AG04449 (cell line): ENCODE data around the gene METTL2A.
"Not testable (repeated sequence)": the region's sequence is repeated elsewhere in the genome, so short reads cannot be mapped to it uniquely, and the experiment has no call there.

ENCODE experiments used
- CTCF ChIA-PET: fragments of 350-600 bp; formaldehyde crosslinking; extraction: SDS; loops from one replicate; lab custom pipeline; 2021; ENCODE audit warnings: antibody characterized with exemption; lab: Yijun Ruan, JAX
- POLR2A ChIA-PET: fragments of 400-600, 350-600 bp; formaldehyde crosslinking; extraction: SDS; loops from one replicate; lab custom pipeline; 2020; ENCODE audit warnings: antibody characterized with exemption, inconsistent platforms; lab: Yijun Ruan, JAX
- DNase-seq: peaks from one replicate; pipeline ENCODE4 v3.0.0-alpha.2; 2010; ENCODE audit warnings: low read depth, low spot score
- H3K4me3 ChIP-seq: 2 replicates; pipeline ENCODE4 v1.5.1; 2011; ENCODE audit warnings: low read depth, mild to moderate bottlenecking, control low read depth, low read length
- CTCF ChIP-seq: IDR thresholded peaks from one replicate; pipeline ENCODE4 v1.5.1; 2011; ENCODE audit warnings: mild to moderate bottlenecking, moderate library complexity, low read length, control low read depth, inconsistent platforms; ENCODE audit not compliant: insufficient read depth; ENCODE audit errors: missing control alignments

Gene METTL2A

GRCh38 chr17:62405451-62405850 lies 18.2 kb upstream of the METTL2A start:
- ChIA-PET CTCF (interaction anchor here (1.2 kb wide), 1 partner anchor 17 kb away, joined by 3 read pairs; no protein-coding TSS in a partner anchor), POLR2A (no interaction called here)
- no peak for DNase-seq
- H3K4me3 ChIP-seq, result no peak overlapping the region
- TF ChIP-seq CTCF, result no peak

DNA sequence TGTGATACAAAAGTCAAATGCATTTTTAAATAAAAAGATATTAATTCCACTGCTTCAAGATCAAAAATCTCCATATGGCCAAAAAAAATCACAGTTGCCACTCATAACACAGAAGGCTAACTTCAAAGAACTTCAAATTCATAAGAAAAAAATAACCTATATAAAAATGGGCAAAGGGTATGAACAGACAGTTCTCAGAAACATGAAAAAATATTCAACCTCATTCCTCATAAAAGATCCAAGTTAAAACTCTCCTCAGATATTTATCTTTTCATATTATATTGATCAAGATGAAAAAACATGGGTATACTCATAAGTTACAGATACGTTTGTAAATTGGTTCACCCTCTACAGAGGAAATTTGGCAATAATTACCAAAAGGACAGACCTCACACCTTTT lies 10.6 kb upstream of the METTL2A start:
- POLR2A ChIA-PET, DNase-seq, H3K4me3 ChIP-seq, CTCF ChIA-PET: not testable (repeated sequence)

DNA sequence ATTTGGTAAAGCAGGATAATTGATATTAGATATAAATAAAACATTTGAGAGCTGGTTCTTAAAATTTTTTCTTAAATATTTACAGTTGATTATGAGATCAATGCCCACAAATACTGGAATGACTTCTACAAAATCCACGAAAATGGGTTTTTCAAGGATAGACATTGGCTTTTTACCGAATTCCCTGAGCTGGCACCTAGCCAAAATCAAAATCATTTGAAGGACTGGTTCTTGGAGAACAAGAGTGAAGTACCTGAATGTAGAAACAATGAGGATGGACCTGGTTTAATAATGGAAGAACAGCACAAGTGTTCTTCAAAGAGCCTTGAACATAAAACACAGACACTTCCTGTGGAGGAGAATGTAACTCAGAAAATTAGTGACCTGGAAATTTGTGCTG lies 2.5 kb downstream of the METTL2A start:
- H3K4me3 ChIP-seq, DNase-seq, CTCF ChIA-PET, POLR2A ChIA-PET: not testable (repeated sequence)

- H3K4me3 ChIP-seq, DNase-seq, CTCF ChIA-PET, POLR2A ChIA-PET: not testable (repeated sequence)
Measured at GRCh38 chr17:62435251-62435650, 11.6 kb downstream of the METTL2A start.

DNA sequence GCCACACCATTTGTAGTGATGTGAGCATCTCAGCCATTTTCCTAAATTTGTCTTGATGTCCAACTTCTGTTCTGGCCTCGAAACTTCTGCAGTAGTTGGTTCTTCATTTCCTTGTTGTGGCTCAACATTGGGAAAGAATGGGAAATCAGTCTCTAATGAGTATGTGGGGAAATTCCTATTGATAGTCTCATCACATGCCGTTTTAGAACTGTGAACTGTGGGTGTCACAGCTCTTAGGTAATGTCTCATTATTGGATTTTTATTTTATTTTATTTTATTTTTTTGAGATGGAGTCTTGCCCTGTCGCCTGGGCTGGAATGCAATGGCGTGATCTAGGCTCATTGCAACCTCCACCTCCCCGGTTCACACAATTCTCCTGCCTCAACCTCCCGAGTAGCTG lies 17.5 kb downstream of the METTL2A start:
- CTCF ChIA-PET, POLR2A ChIA-PET, H3K4me3 ChIP-seq, DNase-seq: not testable (repeated sequence)

GRCh38 chr17:62444063-62444462 lies 20.4 kb downstream of the METTL2A start:
- POLR2A ChIA-PET, result no interaction called here
- no peak overlapping the region for H3K4me3 ChIP-seq
- no peak for DNase-seq
- CTCF ChIA-PET, result no interaction called here
- no peak for TF ChIP-seq CTCF

DNA sequence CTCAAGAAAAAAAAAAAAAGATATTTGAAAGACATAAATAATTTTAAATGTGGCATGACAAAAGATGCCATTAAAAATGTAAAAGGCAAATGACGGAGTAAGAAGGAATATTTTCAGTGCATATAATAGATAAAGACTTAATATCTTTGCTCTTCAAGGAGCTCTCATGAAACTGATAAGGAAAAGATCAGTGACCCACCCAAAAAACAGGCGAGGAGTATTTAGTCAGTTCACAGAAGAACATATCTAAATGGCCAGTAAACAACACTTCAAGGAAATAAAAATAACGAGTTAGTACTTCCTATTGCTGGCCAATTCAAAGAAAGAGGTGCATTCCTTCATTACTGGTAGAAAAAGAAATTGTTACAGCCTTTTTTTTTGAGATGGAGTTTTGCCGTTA lies 22.1 kb downstream of the METTL2A start:
- H3K4me3 ChIP-seq, DNase-seq, POLR2A ChIA-PET, CTCF ChIA-PET: not testable (repeated sequence)

GRCh38 chr17:62452195-62452594 lies 28.5 kb downstream of the METTL2A start:
- CTCF ChIA-PET, DNase-seq, H3K4me3 ChIP-seq, POLR2A ChIA-PET: not testable (repeated sequence)

GRCh38 chr17:62453041-62453440 lies 29.3 kb downstream of the METTL2A start:
- CTCF ChIA-PET, DNase-seq, POLR2A ChIA-PET, H3K4me3 ChIP-seq: not testable (repeated sequence)

DNA sequence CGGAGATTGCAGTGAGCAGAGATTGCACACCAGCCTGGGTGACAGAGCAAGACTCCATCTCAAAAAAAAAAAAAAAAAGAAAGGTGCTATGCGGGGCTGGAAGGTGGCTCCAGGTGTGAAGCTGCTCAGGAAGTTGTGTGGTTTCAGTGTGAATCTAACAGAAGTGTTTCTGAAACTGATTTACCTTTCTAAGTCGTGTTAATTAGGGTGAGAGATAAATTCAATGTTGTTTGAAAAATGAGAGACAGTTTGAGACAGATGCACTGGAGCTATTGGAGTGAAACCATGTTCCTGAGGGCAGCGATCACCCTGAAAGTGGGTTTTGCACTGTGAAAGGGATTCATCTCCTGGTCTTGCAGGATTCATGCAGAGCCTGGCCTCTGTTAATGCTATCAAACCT lies 30.0 kb downstream of the METTL2A start:
- H3K4me3 ChIP-seq, CTCF ChIA-PET, POLR2A ChIA-PET: not testable (repeated sequence)

DNA sequence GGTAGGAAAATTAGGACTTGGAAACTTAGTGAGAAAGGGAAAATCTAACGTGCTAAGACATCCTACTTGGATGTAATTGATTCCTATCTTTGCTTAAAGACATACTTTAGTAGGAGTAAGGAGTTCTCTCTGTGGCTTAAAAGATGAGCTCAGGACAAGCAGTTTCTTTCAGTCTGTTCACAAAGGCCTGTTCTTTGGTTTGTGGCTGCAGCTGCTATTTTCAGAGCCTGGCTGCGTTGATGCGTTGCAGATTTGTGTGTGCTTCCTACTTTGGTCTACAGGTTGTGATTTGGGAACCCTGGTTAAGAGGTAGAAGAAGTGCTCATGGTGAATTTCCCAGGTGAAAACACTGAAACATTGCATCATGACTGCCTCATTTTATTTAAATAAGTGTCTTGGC lies 30.4 kb downstream of the METTL2A start:
- DNase-seq, CTCF ChIA-PET, POLR2A ChIA-PET, H3K4me3 ChIP-seq: not testable (repeated sequence)

More for the DNA sequence above, 30.0 kb downstream of the METTL2A start:
- not testable (repeated sequence) for DNase-seq
